Left ventricle myocardium superior (tissue), 1 donor: ENCODE results near the gene CCDC12. TPM values are rescaled to one million over a fixed set of nuclear protein-coding genes. Genes with fewer than 3 reads are reported as not detected.
A peak's percentile ranks its signal among the peaks of the same experiment; 100 is the strongest.
"Not testable (repeated sequence)": the region's sequence is repeated elsewhere in the genome, so short reads cannot be mapped to it uniquely, and the experiment has no call there.

Experiments used
- ATAC-seq: fragments of 200-7000 bp; cut with Tn5 transposase; one replicate; pipeline ENCODE4 v1.9.1; 2020; ENCODE audit warnings: mild to moderate bottlenecking, moderate library complexity
- DNase-seq: peaks from one replicate; pipeline ENCODE4 v3.0.0-alpha.2; 2020
- intact Hi-C: fragments of 100-400 bp; cut with micrococcal nuclease; formaldehyde crosslinking; loops from one replicate; pipeline ENCODE4 v1.11.0; 2022
- total RNA-seq: library from RNA; stranded (reverse); fragmentation: NEBNext Ultra II Directional; extraction: Animal tissue kit (Norgen Biotek cat#: 25700); gene quantifications from one replicate; pipeline ENCODE4 v1.2.1, GENCODE V29; 2021
- donor health status: DM: no; HTN: yes; CAD: no; lungs with severe emphysema.

Gene CCDC12
- total RNA-seq, 1 donor from 2014 or later = 29.6 TPM

DNA sequence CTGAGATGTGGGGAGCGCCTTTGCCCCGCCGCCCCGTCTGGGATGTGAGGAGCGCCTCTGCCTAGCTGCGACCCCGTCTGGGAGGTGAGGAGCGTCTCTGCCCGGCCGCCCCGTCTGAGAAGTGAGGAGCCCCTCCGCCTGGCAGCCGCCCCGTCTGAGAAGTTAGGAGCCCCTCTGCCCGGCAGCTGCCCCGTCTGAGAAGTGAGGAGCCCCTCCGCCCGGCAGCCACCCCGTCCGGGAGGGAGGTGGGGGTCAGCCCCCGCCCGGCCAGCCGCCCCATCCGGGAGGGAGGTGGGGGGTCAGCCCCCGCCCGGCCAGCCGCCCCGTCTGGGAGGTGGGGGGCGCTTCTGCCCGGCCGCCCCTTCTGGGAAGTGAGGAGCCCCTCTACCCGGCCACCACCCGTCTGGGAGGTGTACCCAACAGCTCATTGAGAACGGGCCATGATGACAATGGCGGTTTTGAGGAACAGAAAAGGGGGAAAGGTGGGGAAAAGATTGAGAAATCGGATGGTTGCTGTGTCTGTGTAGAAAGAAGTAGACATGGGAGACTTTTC lies 12.4 kb downstream of the CCDC12 start:
- intact Hi-C loops, ATAC-seq: not testable (repeated sequence)
- peak; percentile 19 for DNase-seq

DNA sequence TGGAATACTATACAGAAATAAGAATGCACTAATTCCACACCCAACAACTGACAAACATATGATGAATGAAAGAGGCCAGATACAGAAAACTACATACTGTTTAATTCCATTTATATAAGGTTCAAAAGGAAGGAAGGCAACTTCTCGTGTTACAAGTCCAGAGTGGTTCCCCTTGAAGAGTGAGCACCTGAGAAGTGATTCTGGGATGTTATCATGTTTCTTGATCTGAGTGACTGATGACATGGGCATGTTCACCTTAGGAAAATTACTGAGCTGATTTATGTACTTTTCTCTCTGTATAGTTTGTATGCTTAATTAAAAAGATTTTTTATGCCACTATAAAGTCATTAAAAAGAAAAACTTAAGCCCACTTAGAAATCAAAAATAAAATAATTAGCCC lies 13.6 kb downstream of the CCDC12 start:
- ATAC-seq = no peak
- DNase-seq = no peak
- intact Hi-C loops = no loop called here

DNA sequence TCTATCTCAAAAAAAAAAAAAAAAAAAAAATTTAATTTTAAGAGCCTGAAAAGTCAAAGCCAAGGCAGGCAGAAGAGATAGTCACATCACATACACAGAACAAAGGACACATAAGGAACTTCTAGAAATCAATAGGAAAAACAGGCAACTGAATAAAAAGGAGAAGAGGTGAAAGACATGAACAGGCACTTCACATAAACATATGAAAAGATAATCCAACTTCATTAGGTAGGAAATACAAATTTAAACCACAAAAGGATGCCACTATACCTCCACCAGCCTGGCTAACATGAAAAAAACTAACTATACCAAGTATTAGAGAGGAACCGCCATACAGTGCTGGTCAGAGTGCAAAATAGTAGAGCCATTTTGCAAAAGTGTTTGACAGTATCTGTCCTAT lies 14.1 kb downstream of the CCDC12 start:
- intact Hi-C loops = no loop called here
- ATAC-seq = no peak

DNA sequence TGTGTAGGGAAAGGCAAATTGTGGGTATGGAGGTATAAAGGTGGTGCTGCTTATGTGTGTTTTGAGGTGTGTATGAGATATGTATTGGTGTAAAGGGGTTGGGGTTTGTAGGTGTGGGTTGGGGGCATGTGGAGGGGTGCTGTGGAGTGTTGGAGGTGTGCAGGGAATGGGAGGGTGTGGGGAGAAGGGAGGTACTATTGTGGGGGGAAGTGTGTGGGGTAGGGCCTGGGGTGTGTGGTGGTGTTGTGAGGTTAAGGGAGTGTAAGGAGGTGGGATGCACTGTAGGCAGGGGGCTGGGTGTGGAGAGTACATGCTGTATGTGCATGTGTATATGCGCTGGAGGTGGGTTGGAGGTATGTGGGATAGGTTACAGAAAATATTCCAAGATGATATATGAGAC lies 15.7 kb downstream of the CCDC12 start:
- intact Hi-C loops = no loop called here
- ATAC-seq = peak; percentile 16
- peak; percentile 11 for DNase-seq

More for the DNA sequence above, 14.1 kb downstream of the CCDC12 start:
- DNase-seq = no peak

DNA sequence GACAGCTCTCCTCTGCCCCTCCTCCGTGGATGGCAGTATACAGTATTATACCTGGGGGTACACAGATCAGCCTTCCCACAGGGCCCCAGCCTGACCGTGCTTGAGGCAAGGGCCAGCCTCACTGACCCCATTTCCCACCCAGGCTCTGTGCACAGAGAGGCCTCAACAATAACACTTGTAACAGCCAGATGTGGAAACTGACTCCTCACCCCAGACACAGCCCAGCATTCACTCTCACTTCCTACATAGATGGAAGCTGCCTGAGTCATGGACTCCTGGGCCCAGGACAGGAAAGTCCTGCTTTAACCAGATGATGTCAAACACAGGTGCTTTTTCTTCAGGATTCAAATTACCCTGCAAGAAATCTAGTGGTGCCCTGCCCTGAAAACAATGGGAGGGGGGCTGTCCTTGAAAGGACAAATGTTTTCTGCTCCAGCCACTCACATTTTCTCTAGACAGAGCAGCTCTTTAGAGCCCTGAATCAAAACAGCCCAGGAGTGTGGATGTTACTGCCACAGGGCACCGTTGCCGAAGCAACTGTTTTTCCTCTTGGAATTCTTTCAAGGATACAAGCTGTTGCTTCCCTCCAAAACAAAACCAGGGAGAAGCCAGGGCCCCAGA lies 16.4 kb downstream of the CCDC12 start:
- DNase-seq (peak; percentile 22), ATAC-seq (peak; percentile 49)
- intact Hi-C loops = no loop called here

DNA sequence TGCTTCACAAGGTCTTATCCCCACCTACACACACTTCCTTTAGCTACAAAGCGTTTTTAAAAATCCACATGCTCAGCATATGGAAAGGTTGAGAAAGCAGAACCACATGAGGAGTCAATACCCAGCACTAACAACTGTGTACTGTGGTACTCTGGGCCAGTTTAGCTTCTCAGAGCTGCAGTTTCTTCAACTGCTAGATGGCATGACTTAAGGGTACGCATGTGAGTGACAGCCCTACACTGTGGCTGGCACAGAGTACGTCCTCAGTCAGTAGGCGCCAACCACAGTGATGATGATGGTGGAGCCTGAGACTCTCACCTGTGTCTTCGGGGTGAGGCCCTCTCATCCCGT lies 17.4 kb downstream of the CCDC12 start:
- ATAC-seq = peak; percentile 8

DNA sequence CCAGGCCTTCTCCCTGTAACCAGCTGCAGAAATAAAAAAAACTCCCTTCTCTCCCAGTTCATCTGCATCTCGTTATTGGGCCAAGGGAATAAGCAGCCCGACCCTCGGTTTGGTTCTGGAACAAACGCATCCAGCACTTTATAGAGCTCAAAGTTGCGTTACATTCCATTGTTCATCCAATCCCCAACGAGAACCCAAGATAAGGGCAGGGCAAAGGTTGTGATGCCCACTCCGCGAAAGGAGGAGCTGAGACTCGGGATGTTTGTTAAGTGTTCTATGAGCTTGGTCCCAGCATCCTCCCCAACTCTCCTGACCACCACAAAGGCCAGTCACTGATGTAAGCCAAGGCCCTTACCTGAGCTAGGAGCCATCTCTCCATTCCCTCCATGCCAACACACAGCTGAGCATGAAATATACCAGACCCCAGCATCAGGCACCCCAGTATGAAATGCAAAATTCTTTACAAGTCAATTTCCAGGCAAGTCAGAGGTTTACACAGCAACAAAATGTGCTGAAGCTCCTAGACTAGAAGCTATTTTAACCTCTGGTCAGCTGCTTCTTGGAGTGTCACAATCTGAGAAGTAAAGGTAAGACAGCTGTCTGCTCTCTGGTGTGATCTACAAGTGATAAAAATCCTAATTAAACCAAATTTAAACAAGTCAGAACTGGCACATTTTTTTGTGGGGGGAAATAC lies 17.9 kb downstream of the CCDC12 start:
- intact Hi-C loops = no loop called here
- ATAC-seq (no peak), DNase-seq (no peak)

More for the DNA sequence above, 17.4 kb downstream of the CCDC12 start:
- intact Hi-C loops = no loop called here
- DNase-seq = peak; percentile 18

DNA sequence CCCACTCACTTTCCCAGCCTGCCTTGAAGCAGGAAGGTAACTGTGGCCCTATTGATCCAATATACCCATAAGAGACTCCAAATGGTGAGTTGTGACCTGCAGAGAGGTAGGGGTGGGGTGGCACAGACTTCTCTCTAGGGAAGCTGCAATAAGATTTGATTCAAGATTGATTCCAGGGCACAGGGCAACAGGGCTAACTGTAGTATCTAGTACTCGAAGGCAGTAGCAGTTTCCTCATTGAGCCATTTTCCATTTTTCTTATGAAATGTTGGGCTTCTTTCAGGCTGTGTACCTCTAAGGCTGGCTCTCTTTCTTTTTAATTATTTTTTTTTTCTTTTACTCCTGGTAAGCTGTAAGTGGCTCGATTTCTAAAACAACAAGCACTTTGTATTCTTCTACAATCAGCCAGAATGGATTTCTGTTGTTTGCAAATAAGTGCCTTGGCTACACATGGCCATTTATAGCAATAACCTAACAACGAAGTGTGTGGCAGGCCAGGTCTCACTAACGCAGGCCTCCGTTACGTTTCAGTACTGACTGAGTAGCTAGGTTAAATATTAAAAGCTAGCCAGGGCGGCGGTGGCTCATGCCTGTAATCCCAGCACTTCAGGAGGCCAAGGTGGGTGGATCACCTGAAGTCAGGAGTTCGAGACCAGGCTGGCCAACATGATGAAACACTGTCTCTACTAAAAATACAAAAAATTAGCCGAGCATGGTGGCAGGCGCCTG lies 19.3 kb downstream of the CCDC12 start:
- no peak for DNase-seq
- intact Hi-C loops = no loop called here

DNA sequence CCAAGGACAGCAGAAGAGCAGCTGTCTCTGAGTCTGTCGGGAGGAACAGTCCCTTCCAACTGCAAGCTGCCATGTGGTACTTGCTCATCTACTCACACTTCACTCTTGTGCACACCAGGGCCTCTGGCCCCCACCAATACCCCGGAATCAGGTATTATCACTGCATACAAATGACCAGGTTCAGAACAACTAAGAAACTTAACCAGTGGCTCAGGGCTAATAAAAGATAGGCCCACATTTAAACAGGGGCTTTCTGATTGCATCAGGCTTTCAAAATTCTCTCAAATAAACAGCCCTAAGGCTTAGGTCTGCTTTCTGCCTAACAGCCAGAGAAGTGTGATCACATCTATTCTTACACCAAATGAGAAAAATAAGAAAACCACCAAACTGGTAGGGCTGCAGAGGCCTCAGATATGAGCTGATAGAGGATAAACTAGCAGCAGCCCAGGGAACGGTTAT lies 20.7 kb downstream of the CCDC12 start:
- intact Hi-C loops = no loop called here
- no peak for DNase-seq
- peak; percentile 17 for ATAC-seq

More for the DNA sequence above, 19.3 kb downstream of the CCDC12 start:
- ATAC-seq = no peak

DNA sequence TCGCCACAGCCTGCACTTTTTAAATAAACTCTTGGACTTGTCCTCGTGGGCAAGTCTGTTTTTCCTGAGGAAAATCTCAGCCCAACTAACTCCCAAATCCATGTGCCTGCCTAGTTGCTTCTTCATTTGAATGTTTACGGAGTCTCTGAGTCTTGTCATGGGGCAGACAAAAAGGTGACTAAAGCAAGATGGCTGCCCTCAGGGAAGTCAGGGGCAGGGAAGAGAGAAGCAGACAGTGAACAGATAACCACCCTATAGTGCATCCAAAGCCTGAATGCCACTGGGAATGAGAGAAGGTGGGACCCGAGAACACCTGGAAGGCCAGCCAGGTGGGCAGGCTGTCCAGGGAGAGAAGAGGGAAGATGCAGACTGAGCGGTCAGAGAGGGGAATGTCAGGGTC lies 21.4 kb downstream of the CCDC12 start:
- DNase-seq = no peak
- no peak for ATAC-seq
- intact Hi-C loops = no loop called here

DNA sequence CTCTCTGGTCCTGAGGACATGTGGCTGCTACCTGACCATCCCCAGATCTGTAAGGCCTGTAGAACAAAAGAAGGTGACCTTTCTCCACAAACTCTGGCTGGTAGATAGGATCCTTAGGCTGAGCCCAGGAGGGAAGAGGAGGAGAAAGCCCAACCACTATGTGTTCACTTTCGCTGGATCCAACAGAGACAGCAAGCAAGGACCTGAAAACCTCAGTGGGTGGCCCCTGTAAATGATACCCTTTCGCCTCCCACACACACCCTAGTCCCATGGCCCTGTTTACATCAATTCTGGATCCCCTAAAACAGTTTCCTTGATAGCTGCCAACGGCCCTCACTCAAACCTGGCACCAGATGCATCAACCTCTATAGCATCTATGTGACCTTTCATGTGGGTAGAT lies 22.4 kb downstream of the CCDC12 start:
- intact Hi-C loops = no loop called here
- ATAC-seq (peak; percentile 13), DNase-seq (no peak)

DNA sequence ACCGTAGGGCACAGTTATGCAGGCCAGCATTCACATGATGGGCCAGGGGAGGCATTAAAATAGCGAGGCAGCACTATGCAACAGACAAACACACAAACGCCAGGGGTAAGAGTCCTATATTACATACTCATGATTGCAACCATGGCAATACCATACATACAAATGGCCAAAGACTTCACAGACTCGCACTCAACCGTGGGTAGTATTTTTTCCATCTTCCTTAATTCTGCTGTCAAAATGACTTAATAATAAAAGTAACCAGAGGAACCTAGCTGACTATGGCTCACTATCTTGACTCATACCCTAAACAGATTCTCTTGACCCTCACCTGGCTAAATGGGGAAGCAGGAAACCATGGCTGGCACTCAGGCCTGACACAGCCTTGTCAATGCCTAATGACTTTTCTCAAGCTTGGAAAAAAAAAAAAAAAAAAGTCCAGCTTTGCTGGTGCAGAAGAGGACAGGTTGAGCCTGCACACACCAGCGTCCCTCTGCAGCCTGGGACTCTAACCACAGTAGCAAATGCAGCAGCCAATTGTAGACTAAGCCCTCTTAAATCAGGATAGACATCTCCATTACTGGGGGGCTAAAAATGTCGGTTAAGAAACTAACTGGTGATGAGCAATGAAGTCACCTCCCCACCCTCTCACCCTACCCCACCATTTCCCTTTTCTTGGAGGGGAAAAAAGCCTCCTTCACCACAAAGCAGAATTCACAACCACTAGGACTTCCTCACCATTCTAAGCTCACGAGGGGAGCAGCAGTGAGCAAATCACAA lies 23.1 kb downstream of the CCDC12 start:
- intact Hi-C loops = no loop called here
- no peak for DNase-seq
- ATAC-seq = peak; percentile 23

DNA sequence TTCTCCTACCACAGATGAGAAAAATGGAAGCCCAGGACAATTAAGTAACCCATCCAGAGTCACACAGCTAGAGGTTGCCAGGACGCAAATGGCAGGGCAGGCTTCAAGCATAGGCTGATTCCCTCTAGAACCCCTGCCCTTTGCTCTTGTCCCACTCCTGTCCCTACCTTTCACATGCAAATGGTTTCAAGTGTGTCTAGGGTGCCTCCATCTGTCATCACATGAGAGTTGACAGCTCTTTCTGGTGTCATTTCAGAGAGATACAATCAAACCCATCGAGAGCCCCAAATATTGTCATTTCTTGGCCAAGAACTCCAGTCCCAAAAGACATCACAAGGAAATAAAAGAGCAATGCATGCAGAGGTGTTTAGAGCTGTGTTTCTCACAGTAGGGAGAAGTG lies 23.7 kb downstream of the CCDC12 start:
- ATAC-seq (no peak), DNase-seq (no peak)
- intact Hi-C loops = no loop called here

DNA sequence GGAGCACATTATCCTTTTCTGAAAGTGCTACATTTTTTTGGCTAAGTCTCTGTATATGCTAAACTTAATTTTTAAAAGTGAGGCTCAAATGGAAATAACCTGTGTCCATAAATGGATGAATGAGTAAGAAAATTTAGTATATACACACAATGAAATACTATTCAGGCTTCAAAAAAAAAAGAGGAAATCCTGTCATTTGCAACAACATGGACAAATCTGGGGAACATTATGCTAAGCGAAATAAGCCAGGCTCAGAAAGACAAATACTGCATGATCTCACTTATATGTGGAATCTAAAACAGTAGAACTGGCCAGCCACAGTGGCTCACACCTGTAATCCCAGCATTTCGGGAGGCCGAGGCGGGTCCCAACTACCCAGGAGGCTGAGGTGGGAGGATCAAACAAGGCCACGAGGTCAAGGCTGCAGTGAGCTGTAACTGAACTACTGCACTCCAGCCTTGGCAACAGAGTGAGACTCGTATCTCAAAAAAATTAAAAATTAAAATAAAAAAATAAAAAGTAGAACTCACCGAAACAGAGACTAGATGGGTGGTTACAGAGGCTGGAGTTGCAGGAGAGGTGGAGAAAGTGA lies 25.8 kb downstream of the CCDC12 start:
- intact Hi-C loops = no loop called here
- DNase-seq (no peak), ATAC-seq (no peak)

DNA sequence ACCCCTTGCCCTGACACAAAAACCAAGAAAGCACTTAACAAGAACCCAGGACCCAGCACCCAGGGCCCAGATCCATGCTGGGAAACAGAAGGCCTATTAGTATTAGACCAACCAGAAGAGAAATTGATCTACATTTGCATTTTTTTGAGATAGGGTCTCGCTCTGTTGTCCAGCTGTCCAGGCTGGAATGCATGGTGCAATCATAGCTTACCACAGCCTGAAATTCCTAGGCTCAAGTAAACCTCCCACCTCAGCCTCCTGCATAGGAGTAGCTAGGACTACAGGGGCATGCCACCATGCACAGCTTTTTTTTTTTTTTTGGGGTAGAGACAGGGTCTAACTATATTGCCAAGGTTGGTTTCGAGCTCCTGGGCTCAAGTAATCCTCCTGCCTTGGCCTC lies 26.4 kb downstream of the CCDC12 start:
- intact Hi-C loops = no loop called here

DNA sequence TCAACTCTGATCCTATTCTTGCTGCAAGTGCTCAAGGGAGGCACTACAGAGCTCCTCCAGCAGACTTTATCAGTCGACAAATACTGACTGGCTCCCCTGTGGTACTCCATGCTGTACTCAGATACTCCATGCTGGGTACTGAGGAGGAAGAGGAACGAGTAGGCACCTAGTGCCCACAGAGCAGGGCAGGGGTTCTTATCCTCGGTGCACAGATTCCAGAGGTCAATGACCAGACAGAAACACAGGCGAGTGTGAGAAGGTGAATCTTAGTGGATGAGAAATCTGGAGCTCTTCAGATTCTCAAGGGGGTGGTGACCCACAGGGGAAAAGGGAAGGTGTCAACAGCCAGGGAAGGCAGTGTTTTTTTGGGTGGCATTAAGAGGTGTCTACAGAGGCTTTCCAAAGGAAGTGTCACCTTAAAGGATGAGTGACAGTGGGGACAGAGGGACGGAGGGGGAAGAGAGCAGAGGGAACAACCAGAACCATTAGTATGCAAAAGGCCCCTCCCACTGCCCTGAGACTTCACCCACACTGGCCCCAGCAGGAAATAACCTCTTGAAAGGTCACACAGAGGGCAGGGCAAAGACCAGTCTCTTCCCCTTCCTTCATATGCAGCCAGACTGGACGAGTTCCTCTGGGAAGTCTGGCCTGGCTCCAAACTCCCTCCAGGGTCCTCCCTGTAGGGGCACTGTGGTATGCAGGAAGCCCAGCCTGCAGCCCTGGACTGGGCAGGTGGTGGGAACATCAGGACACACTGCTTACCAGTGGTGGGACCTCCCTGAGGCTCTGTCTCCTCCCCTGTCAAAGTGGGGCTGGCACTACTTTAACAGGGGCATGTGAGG lies 27.5 kb downstream of the CCDC12 start:
- ATAC-seq (peak; percentile 36), DNase-seq (peak; percentile 59)
- intact Hi-C loops = no loop called here

More for the DNA sequence above, 26.4 kb downstream of the CCDC12 start:
- DNase-seq = no peak
- no peak for ATAC-seq

DNA sequence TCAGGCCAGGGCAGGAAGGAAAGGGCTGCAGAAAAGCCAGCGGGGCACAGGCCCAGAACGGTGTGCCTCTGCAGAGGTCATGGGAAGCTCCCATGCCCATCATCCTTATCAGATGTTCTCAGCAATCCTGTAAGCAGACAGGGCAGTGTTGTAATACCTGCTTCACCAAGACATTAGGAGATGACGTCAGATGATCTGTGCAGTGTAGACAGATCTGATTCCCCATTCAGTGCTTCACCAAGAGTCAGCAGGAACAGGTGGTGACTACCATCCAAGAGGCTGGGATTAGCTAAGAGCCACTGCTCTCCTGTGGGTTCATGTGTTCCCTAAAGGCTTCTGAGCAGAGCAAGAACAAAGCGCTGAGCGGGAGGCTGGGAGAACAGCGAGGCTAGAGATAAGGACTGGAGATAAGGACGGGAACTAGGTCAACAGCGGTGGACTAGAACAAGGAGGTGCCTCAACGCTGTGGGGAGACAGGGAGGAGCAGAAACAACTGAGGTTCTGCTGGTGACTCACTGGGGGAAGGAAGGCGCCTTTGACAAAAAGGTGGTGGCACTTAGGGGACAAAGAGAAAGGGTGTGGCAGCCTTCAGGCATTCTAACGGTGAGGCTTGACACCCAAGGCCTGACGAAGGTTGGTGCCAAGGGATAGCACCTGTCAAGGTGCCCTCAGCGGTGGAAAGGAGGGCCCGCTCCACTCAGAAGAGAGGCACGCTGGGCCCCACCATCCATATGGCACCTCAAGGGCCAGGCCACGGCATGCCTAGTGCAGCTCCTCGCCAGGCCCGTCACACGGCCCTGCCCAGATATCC lies 28.4 kb downstream of the CCDC12 start:
- intact Hi-C loops = no loop called here
- peak; percentile 68 for ATAC-seq
- peak; percentile 54 for DNase-seq
